ENCODE results near the gene C4B.
"Not testable (repeated sequence)": the region's sequence is repeated elsewhere in the genome, so short reads cannot be mapped to it uniquely, and the experiment has no call there.

Gene C4B

GRCh38 chr6:32037598-32038524 is 23.3 kb downstream of the C4B start, which contains the start of gene CYP21A2:
CYP21A2 (plus strand) TSS chr6:32038415; CDS start chr6:32038423, 8 bp downstream.
- DNase-seq = not testable (repeated sequence)

GRCh38 chr6:32038878-32039277 is 24.3 kb downstream of the C4B start:
- not testable (repeated sequence) for DNase-seq

- not testable (repeated sequence) for DNase-seq
Observed at GRCh38 chr6:32039321-32040274, 25.0 kb downstream of the C4B start.

GRCh38 chr6:32040299-32041049 is 25.9 kb downstream of the C4B start:
- not testable (repeated sequence) for DNase-seq

- not testable (repeated sequence) for DNase-seq
Observed at GRCh38 chr6:32041050-32041321, 26.4 kb downstream of the C4B start.

- not testable (repeated sequence) for DNase-seq
Observed at GRCh38 chr6:32041385-32041784, 26.8 kb downstream of the C4B start.

GRCh38 chr6:32042276-32042675 is 27.7 kb downstream of the C4B start:
- not testable (repeated sequence) for DNase-seq

- not testable (repeated sequence) for DNase-seq
Observed at GRCh38 chr6:32043589-32044380, 29.2 kb downstream of the C4B start.

- DNase-seq = not testable (repeated sequence)
Observed at GRCh38 chr6:32044916-32045315, 30.3 kb downstream of the C4B start.

- DNase-seq = no peak
Observed at GRCh38 chr6:32045811-32046449, 31.3 kb downstream of the C4B start.

- no peak for DNase-seq
Observed at GRCh38 chr6:32046450-32047083, 32.0 kb downstream of the C4B start.

- no peak for DNase-seq
Observed at GRCh38 chr6:32047084-32047478, 32.5 kb downstream of the C4B start.

GRCh38 chr6:32047539-32047854 is 32.9 kb downstream of the C4B start:
- no peak for DNase-seq

GRCh38 chr6:32047855-32048766 is 33.5 kb downstream of the C4B start:
- peak; percentile 89 for DNase-seq

- not testable (repeated sequence) for DNase-seq
Observed at GRCh38 chr6:32049149-32049548, 34.6 kb downstream of the C4B start.

GRCh38 chr6:32049736-32050135 is 35.1 kb downstream of the C4B start:
- DNase-seq = not testable (repeated sequence)

GRCh38 chr6:32050562-32050961 is 36.0 kb downstream of the C4B start:
- DNase-seq = no peak

- DNase-seq = not testable (repeated sequence)
Observed at GRCh38 chr6:32052626-32053025, 38.0 kb downstream of the C4B start.

- not testable (repeated sequence) for DNase-seq
Observed at GRCh38 chr6:32053314-32053713, 38.7 kb downstream of the C4B start.

GRCh38 chr6:32055756-32056155 is 41.2 kb downstream of the C4B start:
- not testable (repeated sequence) for DNase-seq
